Neural crest cell (in vitro differentiated cells): Measurements from ENCODE around the gene CCDC3. TPM values are rescaled to one million over a fixed set of nuclear protein-coding genes. Genes with fewer than 3 reads are reported as not detected.
"Not testable (repeated sequence)": the region's sequence is repeated elsewhere in the genome, so short reads cannot be mapped to it uniquely, and the experiment has no call there.

Experiments used
- DNase-seq: peaks from one replicate; pipeline ENCODE4 v3.0.0; 2021; ENCODE audit warnings: low read depth, mixed read lengths, low spot score
- H3K27ac Mint-ChIP-seq: one replicate; pipeline ENCODE4 v1.8.0; 2021; ENCODE audit warnings: mild to moderate bottlenecking, mixed read lengths; ENCODE audit not compliant: unreplicated experiment
- H3K27me3 Mint-ChIP-seq: 2 replicates; pipeline ENCODE4 v1.8.0; 2021; ENCODE audit warnings: low read depth, mild to moderate bottlenecking, mixed read lengths
- H3K36me3 Mint-ChIP-seq: 2 replicates; pipeline ENCODE4 v1.8.0; 2021; ENCODE audit warnings: low read depth, mild to moderate bottlenecking, mixed read lengths
- H3K4me1 Mint-ChIP-seq: 2 replicates; pipeline ENCODE4 v1.8.0; 2021; ENCODE audit warnings: mixed read lengths
- H3K4me3 Mint-ChIP-seq: one replicate; pipeline ENCODE4 v1.8.0; 2021; ENCODE audit warnings: mild to moderate bottlenecking, mixed read lengths
- H3K9me3 Mint-ChIP-seq: 2 replicates; pipeline ENCODE4 v1.8.0; 2021; ENCODE audit warnings: mixed read lengths
- total RNA-seq: library from RNA; stranded (reverse); gene quantifications from 2 replicates; pipeline ENCODE4 v1.2.1, GENCODE V29; 2021
- TF ChIP-seq, protein P1 (sequence below): fragments of 200-600 bp; sonication (generic); conservative IDR thresholded peaks from 2 replicates; pipeline ENCODE4 v1.5.0; 2021; ENCODE audit warnings: antibody characterized with exemption, mild to moderate bottlenecking

CCDC3 gene
- total RNA-seq, 1 donor from 2014 or later: 6.1 TPM

DNA sequence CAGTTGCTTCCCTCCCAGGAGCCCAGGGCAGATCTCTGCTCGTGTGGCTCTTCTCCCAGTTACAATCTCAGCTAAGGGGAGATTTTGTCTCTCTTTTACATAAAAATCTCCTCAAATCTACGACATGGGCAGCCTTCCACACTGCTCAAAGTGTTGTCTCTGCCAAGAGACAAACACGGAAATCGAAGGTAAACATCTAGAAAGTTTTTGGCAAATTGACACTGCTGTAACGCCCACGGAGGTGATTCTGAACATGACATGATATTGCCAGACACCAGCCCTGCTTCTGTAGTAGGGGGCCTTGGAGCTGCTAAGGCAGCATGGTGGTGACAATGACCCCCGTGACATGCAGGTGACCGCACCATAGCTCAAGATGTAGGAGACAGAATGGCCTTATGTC is 128.3 kb downstream of the CCDC3 start:
- Mint-ChIP-seq H3K9me3 (no peaks in the 10 kb centered on the region), H3K4me1 (no peaks in the 10 kb centered on the region), H3K36me3 (no peaks in the 10 kb centered on the region), H3K27ac (no peak overlapping the region), H3K27me3 (no peaks in the 10 kb centered on the region), H3K4me3 (no peak overlapping the region)
- TF ChIP-seq, protein P1, sequence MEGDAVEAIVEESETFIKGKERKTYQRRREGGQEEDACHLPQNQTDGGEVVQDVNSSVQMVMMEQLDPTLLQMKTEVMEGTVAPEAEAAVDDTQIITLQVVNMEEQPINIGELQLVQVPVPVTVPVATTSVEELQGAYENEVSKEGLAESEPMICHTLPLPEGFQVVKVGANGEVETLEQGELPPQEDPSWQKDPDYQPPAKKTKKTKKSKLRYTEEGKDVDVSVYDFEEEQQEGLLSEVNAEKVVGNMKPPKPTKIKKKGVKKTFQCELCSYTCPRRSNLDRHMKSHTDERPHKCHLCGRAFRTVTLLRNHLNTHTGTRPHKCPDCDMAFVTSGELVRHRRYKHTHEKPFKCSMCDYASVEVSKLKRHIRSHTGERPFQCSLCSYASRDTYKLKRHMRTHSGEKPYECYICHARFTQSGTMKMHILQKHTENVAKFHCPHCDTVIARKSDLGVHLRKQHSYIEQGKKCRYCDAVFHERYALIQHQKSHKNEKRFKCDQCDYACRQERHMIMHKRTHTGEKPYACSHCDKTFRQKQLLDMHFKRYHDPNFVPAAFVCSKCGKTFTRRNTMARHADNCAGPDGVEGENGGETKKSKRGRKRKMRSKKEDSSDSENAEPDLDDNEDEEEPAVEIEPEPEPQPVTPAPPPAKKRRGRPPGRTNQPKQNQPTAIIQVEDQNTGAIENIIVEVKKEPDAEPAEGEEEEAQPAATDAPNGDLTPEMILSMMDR: no peak
- DNase-seq: no peak

DNA sequence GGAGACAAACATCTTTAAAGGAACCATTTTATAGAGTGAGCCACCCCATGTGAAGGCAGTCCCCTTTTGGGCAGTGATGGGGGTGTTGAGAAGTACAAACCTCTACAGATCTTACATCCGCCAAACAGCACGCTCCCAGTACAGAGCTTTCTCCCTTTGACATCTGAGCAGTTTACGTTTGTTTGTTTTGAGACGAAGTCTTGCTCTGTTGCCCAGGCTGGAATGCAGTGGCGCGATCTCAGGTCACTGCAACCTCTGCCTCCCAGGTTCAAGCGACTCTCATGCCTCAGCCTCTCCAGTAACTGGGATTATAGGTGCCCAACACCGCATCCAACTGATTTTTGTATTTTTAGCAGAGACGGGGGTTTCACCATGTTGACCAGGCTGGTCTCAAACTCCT is 128.9 kb downstream of the CCDC3 start:
- H3K4me3 Mint-ChIP-seq: no peak overlapping the region

DNA sequence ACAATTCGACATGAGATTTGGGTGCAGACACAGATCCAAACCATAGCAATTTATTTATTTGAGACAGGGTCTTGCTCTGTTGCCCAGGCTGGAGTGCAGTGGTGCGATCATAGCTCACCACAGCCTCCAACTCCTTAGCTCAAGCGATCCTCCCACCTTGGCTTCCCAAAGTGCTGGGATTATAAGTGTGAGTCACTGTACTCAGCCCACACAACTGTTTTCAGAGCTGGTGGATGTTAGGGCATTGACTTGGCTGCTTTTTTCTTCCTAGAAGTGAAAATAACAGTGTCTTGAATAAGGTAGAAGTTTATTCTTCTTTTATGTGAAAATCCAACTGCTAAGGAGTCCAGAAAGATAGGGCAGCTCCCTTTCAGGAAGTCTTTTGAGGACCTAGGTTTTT is 132.1 kb downstream of the CCDC3 start:
- no peak overlapping the region for H3K27ac Mint-ChIP-seq
- H3K9me3 Mint-ChIP-seq: peaks cover 5% of the 10 kb centered on the region
- no peaks in the 10 kb centered on the region for H3K36me3 Mint-ChIP-seq
- no peak for DNase-seq
- H3K27me3 Mint-ChIP-seq: no peaks in the 10 kb centered on the region
- TF ChIP-seq, protein P1: no peak
- no peak overlapping the region for H3K4me3 Mint-ChIP-seq
- no peaks in the 10 kb centered on the region for H3K4me1 Mint-ChIP-seq

More for the DNA sequence above, 128.9 kb downstream of the CCDC3 start:
- H3K9me3 Mint-ChIP-seq: peaks cover 3% of the 10 kb centered on the region
- H3K27me3 Mint-ChIP-seq: no peaks in the 10 kb centered on the region
- no peaks in the 10 kb centered on the region for H3K36me3 Mint-ChIP-seq
- TF ChIP-seq, protein P1: no peak
- H3K27ac Mint-ChIP-seq: no peak overlapping the region
- DNase-seq: no peak
- H3K4me1 Mint-ChIP-seq: no peaks in the 10 kb centered on the region

DNA sequence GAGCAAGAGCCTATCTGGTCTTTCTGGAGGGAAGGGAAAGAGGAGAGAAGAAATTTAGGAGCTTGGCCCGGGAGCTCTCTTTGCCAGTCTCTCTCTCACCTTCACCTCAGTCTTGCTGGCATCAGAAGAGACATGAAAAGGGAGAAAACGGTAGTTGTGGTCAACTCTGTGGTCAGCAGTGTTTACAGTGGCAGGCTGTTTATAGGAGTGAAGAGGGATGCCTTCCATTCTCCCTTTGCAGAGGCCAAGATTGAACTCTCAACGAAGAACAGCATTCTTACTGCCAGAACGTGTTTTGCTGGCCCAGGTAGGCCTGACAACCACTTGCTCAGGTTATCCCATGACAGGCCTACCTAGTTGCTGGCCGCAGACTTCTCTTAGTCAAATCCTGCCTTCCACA is 133.3 kb downstream of the CCDC3 start:
- no peak overlapping the region for H3K27ac Mint-ChIP-seq
- no peak overlapping the region for H3K4me3 Mint-ChIP-seq
- no peaks in the 10 kb centered on the region for H3K36me3 Mint-ChIP-seq
- TF ChIP-seq, protein P1: no peak
- H3K4me1 Mint-ChIP-seq: no peaks in the 10 kb centered on the region
- no peak for DNase-seq
- peaks cover 5% of the 10 kb centered on the region for H3K9me3 Mint-ChIP-seq
- no peaks in the 10 kb centered on the region for H3K27me3 Mint-ChIP-seq

DNA sequence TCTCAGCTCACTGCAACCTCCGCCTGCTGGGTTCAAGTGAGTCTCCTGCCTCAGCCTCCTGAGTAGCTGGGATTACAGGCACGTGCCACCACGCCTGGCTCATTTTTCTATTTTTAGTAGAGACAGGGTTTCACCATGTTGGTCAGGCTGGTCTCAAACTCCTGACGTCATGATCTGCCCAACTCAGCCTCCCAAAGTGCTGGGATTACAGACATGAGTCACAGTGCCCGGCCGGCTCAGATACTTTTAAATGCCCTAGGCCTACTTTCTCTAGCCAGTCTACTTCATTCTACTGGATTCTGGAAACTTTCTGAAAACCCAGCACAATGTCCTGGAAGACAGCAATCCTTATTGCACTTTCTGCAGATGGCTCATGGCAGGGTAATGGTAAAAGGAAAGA is 136.0 kb downstream of the CCDC3 start:
- not testable (repeated sequence) for H3K27ac Mint-ChIP-seq, DNase-seq, H3K36me3 Mint-ChIP-seq, H3K4me1 Mint-ChIP-seq, H3K4me3 Mint-ChIP-seq, H3K9me3 Mint-ChIP-seq, H3K27me3 Mint-ChIP-seq

DNA sequence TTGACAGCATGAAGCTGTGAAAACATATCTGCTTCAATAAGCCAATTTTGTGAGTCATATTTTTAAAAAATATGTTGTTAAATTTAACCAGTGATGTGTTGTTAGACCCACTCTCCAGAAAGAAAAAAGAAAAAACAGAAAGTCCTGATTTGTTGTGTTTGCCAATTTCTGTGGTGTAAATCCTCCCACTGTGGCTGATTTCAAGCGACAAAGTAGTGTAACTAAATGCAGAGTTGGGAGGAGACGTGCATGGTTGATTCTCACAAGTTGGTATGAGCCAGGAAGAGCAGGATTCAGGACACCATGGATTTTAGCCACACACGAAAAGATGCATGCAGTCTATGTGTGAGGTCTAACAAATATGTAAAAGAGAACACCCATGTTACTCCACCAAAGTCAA is 139.1 kb downstream of the CCDC3 start:
- TF ChIP-seq, protein P1: no peak
- Mint-ChIP-seq H3K36me3 (no peaks in the 10 kb centered on the region), H3K27ac (no peak overlapping the region), H3K9me3 (peaks cover 2% of the 10 kb centered on the region), H3K27me3 (peaks cover 22% of the 10 kb centered on the region), H3K4me3 (no peak overlapping the region), H3K4me1 (no peaks in the 10 kb centered on the region)
- no peak for DNase-seq
